Stomach (tissue), 4 donors: ENCODE measurements around the gene DUSP8.

Experiments used
- POLR2A ChIP-seq, 4 donors: fragments of 450-650 bp; IDR thresholded peaks; one replicate each; pipeline ENCODE4 v1.6.1; 2016; ENCODE audit warnings: antibody characterized with exemption in 4 of 4, control low read depth in 2 of 4, mild to moderate bottlenecking in 1 of 4, moderate library complexity in 1 of 4
- POLR2AphosphoS5 ChIP-seq, 3 donors: sonication (generic); formaldehyde crosslinking; IDR thresholded peaks; one replicate each; pipeline ENCODE4 v1.6.1; 2016; ENCODE audit warnings: antibody characterized with exemption in 3 of 3
- TF ChIP-seq, protein P1 (sequence below), 7 experiments: fragments of 450-650 bp in 4 of 7; fragments of 200-600 bp in 3 of 7; sonication (generic) in 3 of 7; IDR thresholded peaks; one replicate each; pipeline ENCODE4 v1.5.1; 2016 to 2019; ENCODE audit warnings: antibody characterized with exemption in 7 of 7, control low read depth in 2 of 7, mild to moderate bottlenecking in 1 of 7

DNA sequence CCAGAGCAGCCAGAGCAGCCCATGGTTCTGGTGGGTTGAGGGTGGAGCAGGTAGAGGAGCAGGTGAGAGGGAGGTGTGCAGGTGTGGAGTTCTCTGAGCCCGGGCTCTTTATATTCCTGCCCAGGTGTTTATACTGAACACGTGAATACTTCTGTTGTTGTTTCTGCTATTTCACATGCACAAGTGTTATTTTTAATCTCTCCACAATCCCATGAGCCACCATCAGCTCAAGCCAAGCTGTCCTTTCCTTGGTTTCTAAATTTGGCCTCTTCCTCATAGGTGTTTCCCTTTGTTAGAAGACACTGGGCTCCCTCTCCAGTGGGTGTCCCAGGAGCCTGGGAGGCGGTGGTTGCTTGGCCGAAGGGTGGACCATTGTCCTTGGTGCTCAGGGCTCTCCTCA is 36.3 kb upstream of the DUSP8 start, which contains the start of gene KRTAP5-3:
- TF ChIP-seq, protein P1, sequence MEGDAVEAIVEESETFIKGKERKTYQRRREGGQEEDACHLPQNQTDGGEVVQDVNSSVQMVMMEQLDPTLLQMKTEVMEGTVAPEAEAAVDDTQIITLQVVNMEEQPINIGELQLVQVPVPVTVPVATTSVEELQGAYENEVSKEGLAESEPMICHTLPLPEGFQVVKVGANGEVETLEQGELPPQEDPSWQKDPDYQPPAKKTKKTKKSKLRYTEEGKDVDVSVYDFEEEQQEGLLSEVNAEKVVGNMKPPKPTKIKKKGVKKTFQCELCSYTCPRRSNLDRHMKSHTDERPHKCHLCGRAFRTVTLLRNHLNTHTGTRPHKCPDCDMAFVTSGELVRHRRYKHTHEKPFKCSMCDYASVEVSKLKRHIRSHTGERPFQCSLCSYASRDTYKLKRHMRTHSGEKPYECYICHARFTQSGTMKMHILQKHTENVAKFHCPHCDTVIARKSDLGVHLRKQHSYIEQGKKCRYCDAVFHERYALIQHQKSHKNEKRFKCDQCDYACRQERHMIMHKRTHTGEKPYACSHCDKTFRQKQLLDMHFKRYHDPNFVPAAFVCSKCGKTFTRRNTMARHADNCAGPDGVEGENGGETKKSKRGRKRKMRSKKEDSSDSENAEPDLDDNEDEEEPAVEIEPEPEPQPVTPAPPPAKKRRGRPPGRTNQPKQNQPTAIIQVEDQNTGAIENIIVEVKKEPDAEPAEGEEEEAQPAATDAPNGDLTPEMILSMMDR (IDR thresholded peaks at IDR 0.05): no peak
- TF ChIP-seq POLR2AphosphoS5 (IDR thresholded peaks at IDR 0.05) (no peak), POLR2A (IDR thresholded peaks at IDR 0.05) (no peak)
